ENCODE data around the gene LUC7L. TPM values are rescaled to one million over a fixed set of nuclear protein-coding genes. Genes with fewer than 3 reads are reported as not detected.

Gene LUC7L
- total and polyA plus RNA-seq, 2 of the 8 experiments (the other 6 are each of a cell fraction or from before 2014, with no cell fraction given): 49.7 to 129 TPM

DNA sequence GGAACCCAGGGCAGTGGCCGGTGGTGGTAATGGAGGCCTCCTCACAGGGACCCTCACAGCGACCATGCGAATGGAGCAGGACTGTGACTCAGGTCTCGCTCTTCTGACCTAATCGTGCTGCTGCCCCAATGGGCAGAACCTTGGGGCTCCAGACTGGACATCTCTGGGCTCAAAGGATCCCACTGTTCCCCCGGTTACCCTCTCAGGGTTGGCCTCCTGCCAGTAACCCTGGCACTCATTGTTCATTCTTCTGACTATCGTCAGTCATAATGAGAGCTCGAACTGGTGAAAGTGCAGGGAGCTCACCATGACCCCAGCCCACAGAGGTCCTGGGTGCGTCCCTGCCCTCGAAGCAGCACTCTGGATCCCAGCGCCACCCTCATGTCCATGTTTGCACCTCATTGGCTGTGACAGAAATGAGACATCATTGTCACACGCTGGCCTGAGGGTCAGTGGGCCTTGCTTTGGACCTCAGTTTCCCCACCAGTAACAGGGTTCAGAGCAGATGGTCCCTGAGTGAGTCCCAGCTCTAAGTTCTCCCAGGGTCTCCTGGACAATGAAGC, 86.8 kb downstream of the LUC7L start:
- 94% methylated on average over 12 of the region's 12 CpGs; no CpG with 5 or more reads in 1 of the 2 experiments for WGBS, 2 experiments (ENCODE audit: extremely low coverage in 1 of 2, insufficient coverage in 1 of 2, insufficient read length in 1 of 2, insufficient replicate concordance in 2 of 2, low coverage in 1 of 2, low lambda C conversion rate in 2 of 2, missing lambda C conversion rate in 1 of 2)
- POLR2A ChIA-PET (ENCODE audit: partially characterized antibody): interaction anchor here (1.8 kb wide), 1 partner anchor 10 kb away, joined by 4 read pairs; no protein-coding TSS in a partner anchor
- Histone ChIP-seq H2BK15ac (ENCODE audit: low read length) (0 out of 2 replicates have a peak overlapping the region, but pooled peaks have one; percentile 46), H3K4me3 (ENCODE audit: extremely low read depth in 1 of 4, insufficient read depth in 2 of 4, low read depth in 3 of 4, low read length in 4 of 4) (no peak overlapping the region), H3K9me3 (ENCODE audit: insufficient read depth in 2 of 2, low read depth in 1 of 2, low read length in 1 of 2) (no peaks in the 10 kb centered on the region), H2BK20ac (ENCODE audit: low read length) (peak overlapping the region; percentile 21; the same call in 1 of the 2 replicates), H3K36me3 (ENCODE audit: control insufficient read depth in 2 of 4, insufficient read depth in 4 of 4, low read length in 3 of 4) (no peaks in the 10 kb centered on the region), H3K27me3 (replicated peaks in 1 of 4; ENCODE audit: control insufficient read depth in 3 of 4, extremely low read depth in 1 of 4, insufficient read depth in 3 of 4, low read length in 3 of 4) (no peaks in the 10 kb centered on the region), H2BK12ac (ENCODE audit: low read depth, low read length) (no peak overlapping the region), H2AFZ (ENCODE audit: low read length) (no peak overlapping the region), H3K14ac (ENCODE audit: insufficient read length) (no peak overlapping the region), H3K18ac (ENCODE audit: extremely low read depth, low read length) (no peak overlapping the region), H3K79me2 (ENCODE audit: control insufficient read depth in 1 of 2, insufficient read depth in 2 of 2, low read length in 2 of 2) (no peaks in the 10 kb centered on the region; a peak in 1 of 4 replicates), H3K27ac (ENCODE audit: low read depth, low read length) (no peak overlapping the region), H3K23ac (ENCODE audit: insufficient read length) (no peak overlapping the region), H3K4me1 (replicated peaks in 1 of 4; ENCODE audit: control insufficient read depth in 3 of 4, insufficient read depth in 4 of 4, low read length in 3 of 4) (no peaks in the 10 kb centered on the region; a peak in 1 of 7 replicates), H4K5ac (ENCODE audit: insufficient read length, low read depth, low read length) (no peak overlapping the region), H4K20me1 (replicated peaks in 1 of 2; ENCODE audit: control insufficient read depth in 1 of 2, insufficient read depth in 2 of 2, low read length in 2 of 2) (no peaks in the 10 kb centered on the region), H3K4me2 (ENCODE audit: insufficient read depth in 1 of 2, low read depth in 2 of 2, low read length in 2 of 2) (no peak overlapping the region), H4K91ac (replicated peaks; ENCODE audit: insufficient read length, low read length) (no peak overlapping the region), H2AK5ac (ENCODE audit: low read depth, low read length) (no peak overlapping the region), H4K8ac (ENCODE audit: extremely low read depth, insufficient read depth, low read length) (peak overlapping the region; percentile 45; the same call in 1 of the 2 replicates), H3K79me1 (ENCODE audit: low read depth, low read length) (no peaks in the 10 kb centered on the region), H3K9ac (replicated peaks in 1 of 4; ENCODE audit: extremely low read depth in 1 of 4, low read depth in 3 of 4, low read length in 3 of 4) (no peak overlapping the region), H2BK5ac (ENCODE audit: low read depth, low read length) (no peak overlapping the region), H3K4ac (replicated peaks; ENCODE audit: insufficient read length, low read depth, low read length) (no peak overlapping the region), H2BK120ac (replicated peaks; ENCODE audit: low read depth, low read length) (no peak overlapping the region), H3K23me2 (ENCODE audit: low read depth, low read length) (no peaks in the 10 kb centered on the region), H3K56ac (replicated peaks; ENCODE audit: insufficient read length, low read depth, low read length) (no peak overlapping the region)
- FAIRE-seq (no peak), DNase-seq (ENCODE audit: low read depth in 1 of 2, low spot score in 2 of 2) (no peak)
- CTCF ChIA-PET (ENCODE audit: partially characterized antibody): interaction anchor here (1.0 to 2.4 kb wide), 3 partner anchors 22 to 35 kb away, joined by 3 to 8 read pairs (median 3); no protein-coding TSS in a partner anchor
- TF ChIP-seq EP300 (IDR thresholded peaks at IDR 0.05; ENCODE audit: borderline replicate concordance in 1 of 2, low read depth in 2 of 2, low read length in 2 of 2) (no peak), SIX5 (IDR thresholded peaks at IDR 0.05; ENCODE audit: low read depth, low read length) (no peak), CREB1 (IDR thresholded peaks at IDR 0.05) (no peak), SP1 (IDR thresholded peaks at IDR 0.05; ENCODE audit: low read depth, low read length) (no peak), KDM4A (IDR thresholded peaks at IDR 0.05; ENCODE audit: low read depth, low read length, severe bottlenecking) (no peak), SP2 (IDR thresholded peaks at IDR 0.05; ENCODE audit: low read length) (no peak), POU5F1 (IDR thresholded peaks at IDR 0.05; ENCODE audit: low read depth, low read length) (no peak), RNF2 (IDR thresholded peaks at IDR 0.05; ENCODE audit: borderline replicate concordance, low read depth, low read length, missing control alignments, poor library complexity, severe bottlenecking) (no peak), TCF12 (IDR thresholded peaks at IDR 0.05; ENCODE audit: low read depth, low read length) (no peak), BRCA1 (IDR thresholded peaks at IDR 0.05; ENCODE audit: low read depth, low read length) (no peak), RBBP5 (IDR thresholded peaks at IDR 0.05; ENCODE audit: borderline replicate concordance, low read depth, low read length) (no peak), JUN (IDR thresholded peaks at IDR 0.05; ENCODE audit: low read depth, low read length) (no peak)
- TF ChIP-seq, protein P1, sequence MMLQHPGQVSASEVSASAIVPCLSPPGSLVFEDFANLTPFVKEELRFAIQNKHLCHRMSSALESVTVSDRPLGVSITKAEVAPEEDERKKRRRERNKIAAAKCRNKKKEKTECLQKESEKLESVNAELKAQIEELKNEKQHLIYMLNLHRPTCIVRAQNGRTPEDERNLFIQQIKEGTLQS (IDR thresholded peaks at IDR 0.05; ENCODE audit: insufficient read depth, low read depth, low read length): no peak
